LoVo (cell line): ENCODE measurements around the gene CUL9.

Experiments used
- DNase-seq: peaks from one replicate; pipeline ENCODE4 v3.0.0-alpha.2; 2016; ENCODE audit warnings: low spot score

Gene CUL9

DNA sequence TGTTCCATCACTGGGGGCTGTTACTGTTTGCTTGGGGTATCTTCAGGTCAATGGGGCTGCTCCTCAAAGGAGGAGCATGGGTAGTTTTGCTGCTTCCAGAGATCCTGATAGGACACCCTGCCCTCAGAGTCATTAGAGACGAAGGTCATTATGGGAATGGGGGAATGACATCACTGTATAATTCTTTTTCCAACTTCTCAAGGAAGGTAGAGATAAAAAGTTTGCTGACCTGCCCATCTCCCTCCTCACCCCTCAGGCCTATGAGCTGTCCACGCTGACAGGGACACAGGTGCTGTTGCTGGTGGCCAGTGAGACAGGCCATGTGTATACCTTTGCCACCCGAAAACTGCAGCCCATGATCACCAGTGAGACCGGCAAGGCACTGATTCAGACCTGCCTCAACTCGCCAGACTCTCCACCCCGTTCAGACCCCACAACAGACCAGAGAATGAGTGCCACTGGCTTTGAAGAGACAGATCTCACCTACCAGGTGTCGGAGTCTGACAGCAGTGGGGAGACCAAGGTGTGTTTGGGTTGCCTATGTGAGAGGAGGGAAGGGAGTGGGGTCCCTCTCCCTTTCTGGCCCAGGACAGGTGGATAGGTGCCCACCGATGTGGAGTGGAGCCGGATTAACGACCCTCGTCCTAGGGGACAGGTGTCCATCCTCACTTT, 8.3 kb upstream of the CUL9 start:
- DNase-seq, result no peak

GRCh38 chr6:43174263-43175112, 7.5 kb upstream of the CUL9 start:
- DNase-seq, result peak; percentile 94

DNA sequence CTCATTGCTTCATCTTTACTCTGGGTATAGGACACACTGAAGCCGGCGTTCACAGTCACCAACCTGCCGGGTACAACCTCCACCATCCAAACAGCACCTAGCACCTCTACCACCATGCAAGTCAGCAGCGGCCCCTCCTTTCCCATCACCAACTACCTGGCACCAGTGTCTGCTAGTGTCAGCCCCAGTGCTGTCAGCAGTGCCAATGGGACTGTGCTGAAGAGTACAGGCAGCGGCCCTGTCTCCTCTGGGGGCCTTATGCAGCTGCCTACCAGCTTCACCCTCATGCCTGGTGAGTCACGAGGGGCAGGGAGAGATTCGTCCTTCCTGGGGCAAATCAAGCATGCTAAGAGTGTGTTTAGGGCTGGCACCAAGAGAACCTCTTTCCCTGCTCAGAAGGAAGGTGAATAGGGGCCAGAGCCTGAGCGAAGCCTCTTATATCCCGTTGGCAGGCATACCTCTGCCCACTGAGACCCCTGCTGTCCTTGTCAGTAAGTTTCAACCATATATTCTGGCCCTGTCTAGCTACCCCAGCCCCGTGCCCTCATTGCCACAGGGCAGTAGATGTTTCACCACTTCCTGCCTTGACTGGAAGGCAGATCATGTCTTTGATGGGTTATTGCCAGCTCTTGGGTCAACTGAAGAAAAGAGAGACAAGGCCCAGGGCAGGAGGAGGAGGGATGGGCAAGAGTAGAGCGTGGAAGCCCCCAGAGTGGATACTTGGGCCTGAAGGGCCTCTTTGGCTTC, 6.1 kb upstream of the CUL9 start:
- no peak for DNase-seq

GRCh38 chr6:43176423-43176786, 5.6 kb upstream of the CUL9 start:
- DNase-seq, result no peak

- no peak for DNase-seq
Observed at GRCh38 chr6:43178150-43178549, 3.8 kb upstream of the CUL9 start.

- DNase-seq, result no peak
Observed at GRCh38 chr6:43178951-43179830, 2.8 kb upstream of the CUL9 start.

DNA sequence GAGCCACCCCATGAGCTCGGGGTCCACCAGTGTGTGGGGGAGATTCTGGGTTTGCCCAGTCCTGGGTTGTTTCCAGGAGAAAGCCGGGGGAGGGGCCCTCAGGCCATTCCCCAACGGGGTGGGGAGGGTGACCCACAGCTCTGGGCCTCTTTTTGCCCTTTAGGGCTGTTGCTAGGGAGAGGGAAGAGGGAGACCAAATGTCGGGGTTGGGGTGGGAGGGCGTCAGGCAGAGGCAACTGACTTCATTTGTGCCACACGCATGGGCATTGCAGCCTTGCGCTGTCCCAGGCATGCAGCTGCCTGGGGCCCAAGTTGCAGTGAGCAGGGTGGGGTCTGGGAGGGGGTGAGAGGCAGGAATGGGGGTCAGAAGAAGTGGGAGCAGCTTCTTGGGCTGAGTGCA, 1.9 kb upstream of the CUL9 start:
- no peak for DNase-seq

DNA sequence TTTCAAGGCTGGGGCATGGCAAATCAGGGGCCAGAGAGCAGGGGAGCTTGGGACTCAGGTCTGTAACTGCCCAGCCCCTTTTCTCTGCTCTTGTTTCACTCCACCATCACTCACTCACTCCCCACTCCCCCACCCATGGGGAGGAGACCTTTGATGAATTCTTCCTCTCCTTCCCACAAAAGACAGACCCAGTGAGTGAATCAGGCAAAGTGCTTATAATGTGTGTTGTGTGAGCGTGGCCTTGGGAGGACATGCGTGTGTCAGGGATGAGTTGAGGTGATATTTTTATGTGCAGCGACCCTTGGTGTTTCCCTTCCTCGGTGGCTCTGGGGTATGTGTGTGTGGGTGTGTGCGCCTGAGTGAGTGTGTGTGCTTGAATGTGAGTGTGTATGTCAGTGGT, 1.0 kb upstream of the CUL9 start:
- DNase-seq, result no peak

DNA sequence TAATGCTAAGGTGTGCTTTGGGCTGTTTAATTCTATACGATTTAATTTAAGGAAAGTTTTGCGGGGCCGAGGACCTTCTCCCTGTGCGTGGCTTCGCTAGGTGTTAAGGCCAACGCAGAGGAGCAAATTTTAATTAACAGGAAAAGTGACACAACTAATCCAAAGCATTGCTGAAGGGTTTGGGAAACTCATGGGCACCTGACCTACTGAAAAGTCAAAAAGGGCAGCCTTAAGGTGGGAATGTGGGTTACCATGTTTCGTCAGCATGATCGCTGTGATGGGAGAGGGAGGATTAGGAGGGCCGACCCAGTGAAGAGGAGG, 415 bp upstream of the CUL9 start:
- DNase-seq, result no peak

GRCh38 chr6:43183441-43183840, 1.4 kb downstream of the CUL9 start:
- DNase-seq, result no peak

- no peak for DNase-seq
Observed at GRCh38 chr6:43184268-43184985, 2.4 kb downstream of the CUL9 start.

DNA sequence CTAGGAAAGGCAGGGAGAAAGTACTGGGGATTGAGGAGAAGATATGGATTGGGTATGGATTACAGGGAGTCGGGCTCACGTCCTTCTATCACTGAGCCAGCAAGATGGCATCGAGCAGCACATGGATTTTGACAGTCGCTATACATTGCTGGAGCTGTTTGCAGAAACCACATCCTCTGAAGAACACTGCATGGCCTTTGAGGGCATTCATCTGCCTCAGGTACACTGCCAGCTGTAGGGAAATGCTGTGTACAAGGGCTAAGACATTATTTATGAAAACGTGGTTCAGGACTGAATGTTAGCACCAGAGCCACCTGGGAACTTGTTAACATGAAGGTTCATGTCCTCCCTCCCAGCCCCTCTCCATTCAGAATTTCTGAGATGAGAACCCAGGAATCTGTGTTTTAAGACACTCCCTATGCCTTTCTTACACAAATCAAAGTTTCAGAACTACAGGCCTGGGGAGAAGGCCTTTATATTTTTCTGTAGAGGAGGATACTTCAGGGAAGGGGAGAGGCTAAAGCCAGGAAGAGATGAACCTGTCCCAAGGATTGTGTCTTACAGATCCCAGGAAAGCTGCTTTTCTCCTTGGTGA, 3.5 kb downstream of the CUL9 start:
- no peak for DNase-seq

DNA sequence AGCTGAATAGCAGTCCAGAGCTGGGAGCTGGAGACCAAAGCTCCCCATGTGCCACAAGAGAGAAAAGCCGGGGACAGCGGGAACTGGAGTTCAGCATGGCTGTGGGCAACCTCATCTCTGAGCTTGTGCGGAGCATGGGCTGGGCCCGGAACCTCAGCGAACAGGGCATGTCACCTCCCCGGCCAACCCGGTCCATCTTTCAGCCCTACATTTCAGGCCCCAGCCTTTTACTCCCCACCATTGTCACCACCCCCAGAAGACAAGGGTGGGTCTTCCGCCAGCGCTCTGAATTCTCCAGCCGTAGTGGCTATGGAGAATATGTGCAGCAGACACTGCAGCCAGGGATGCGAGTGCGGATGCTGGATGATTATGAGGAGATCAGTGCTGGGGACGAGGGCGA, 4.0 kb downstream of the CUL9 start:
- no peak for DNase-seq

- DNase-seq, result no peak
Observed at GRCh38 chr6:43186706-43187105, 4.7 kb downstream of the CUL9 start.

- no peak for DNase-seq
Observed at GRCh38 chr6:43187821-43188220, 5.8 kb downstream of the CUL9 start.

DNA sequence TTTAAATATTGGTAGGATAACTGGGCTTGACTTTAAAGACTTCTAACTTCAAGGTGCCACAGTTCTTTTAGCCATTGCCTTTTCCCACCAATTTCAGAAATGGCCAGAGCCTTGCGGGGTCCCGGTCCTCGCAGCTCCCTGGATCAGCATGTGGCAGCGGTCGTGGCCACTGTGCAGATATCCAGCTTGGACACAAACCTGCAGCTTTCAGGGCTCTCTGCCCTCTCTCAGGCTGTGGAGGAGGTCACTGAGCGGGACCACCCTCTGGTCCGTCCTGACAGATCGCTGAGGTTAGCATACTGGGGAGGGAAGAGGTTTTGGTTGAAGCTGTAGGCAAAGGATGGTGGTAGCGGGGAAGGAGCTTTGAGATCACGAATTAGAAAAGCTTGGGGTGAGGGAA, 6.4 kb downstream of the CUL9 start:
- DNase-seq, result no peak

- DNase-seq, result no peak
Observed at GRCh38 chr6:43189776-43190304, 7.8 kb downstream of the CUL9 start.

DNA sequence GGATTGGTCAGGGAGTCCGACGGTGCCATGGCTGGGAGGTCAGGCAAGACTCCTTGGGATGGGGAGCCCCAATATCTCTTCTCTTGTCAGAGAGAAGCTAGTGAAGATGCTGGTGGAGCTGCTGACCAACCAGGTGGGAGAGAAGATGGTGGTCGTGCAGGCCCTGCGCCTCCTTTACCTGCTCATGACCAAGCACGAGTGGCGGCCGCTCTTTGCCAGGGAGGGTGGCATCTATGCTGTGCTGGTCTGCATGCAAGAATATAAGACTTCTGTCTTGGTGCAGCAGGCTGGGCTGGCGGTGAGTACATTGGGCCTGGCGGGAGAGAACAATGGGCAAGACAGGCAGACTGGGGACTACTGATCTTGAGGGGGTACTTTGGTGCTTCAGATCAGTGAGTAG, 10.9 kb downstream of the CUL9 start:
- DNase-seq, result no peak

DNA sequence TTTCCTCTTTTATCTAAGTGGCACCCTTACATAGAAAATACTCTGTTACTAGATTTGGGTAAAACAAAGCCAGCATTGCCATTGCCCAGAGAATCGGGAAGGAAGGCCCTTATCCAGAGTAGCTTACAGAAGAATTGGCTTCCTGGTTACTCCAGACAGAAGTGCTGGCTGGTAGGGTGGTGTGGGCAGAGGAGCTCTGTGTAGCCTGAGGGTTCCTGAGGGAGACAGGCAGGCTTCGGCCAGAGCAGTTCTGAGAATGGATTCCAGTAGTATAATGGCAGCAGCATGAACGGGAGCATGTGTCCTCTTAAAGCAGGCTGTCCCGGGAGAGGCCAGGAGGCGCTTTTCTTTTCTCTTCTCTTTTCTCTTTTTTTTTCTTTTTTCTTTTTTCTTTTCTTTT, 11.9 kb downstream of the CUL9 start:
- DNase-seq, result no peak

DNA sequence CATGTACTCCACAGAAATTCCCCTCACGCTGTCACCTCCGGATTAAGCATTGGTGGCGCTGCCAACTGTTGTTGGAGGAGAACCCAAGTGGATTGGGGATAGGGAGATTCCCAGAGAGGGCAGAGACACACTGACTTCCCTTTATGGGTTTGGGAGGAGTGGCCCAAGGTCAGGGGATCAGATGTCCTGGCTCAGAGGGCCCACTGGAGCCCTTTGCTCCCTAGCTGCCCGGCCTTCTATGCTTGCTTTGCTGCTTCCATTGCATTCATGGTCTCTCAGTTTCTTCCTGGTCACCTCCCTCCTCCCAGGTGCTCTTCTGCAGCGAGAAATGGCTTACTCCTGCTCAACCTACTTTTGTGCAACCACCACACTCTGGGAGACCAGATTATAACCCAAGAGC, 14.3 kb downstream of the CUL9 start:
- no peak for DNase-seq

DNA sequence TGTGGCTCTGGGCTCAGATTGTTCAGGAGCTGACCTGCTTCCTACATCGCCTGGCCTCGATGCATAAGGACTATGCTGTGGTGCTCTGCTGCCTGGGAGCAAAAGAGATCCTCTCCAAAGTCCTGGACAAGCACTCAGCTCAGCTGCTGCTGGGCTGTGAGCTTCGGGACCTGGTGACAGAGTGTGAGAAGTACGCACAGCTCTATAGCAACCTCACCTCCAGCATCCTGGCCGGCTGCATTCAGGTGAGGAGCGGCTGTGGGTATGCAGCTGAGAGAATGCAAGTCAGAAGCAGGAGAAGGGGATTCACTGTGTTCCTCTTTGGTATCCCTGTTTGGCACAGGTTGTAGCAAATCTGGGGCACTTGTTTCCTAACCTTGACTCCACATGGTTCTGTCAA, 17.9 kb downstream of the CUL9 start:
- no peak for DNase-seq
